ENCODE measurements around the gene GPRC5B.

Gene GPRC5B

DNA sequence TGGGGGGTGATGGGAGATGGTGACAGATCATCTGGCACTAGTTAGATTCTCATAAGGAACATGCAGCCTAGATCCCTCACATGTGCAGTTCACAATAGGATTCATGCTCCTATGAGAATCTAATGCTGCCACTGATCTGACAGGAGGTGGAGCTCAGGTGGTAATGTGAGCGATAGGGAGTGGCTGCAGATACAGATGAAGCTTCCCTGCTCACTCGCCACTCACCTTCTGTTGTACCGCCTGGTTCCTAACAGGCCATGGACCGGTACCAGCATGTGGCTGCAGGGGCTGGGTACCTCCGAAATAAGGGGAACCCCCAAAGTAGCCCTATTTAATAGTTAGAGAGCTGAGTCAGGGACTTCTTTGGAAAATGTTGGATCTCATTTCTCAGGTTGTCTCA, 60.4 kb downstream of the GPRC5B start:
- no peak for DNase-seq (ENCODE audit: insufficient read length)
- FAIRE-seq: no peak
- no peak for TF ChIP-seq POLR2A (IDR thresholded peaks at IDR 0.05; ENCODE audit: low read depth, low read length)
- no peak for TF ChIP-seq TAF1 (IDR thresholded peaks at IDR 0.05; ENCODE audit: borderline replicate concordance, low read depth, low read length)
- no peak for TF ChIP-seq POLR2AphosphoS5 (IDR thresholded peaks at IDR 0.05; ENCODE audit: low read depth, low read length)

DNA sequence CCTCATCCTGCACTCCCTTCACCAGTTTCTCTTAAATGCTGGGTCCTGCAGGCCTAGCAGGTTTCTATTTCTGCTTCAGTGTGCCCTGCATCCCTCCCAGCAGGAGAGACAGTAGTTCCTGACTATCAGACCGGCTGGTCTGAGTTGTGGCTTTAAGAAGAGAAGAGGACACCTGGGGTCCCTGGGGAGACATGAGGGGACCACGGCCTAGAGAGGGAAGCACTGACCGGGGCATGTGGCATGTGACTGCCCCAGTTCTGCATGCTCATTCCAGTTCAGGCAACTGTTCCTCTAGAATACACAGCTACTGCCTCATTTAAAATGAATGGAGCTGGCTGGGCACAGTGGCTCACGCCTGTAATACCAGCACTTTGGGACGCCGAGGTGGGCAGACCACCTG, 61.3 kb downstream of the GPRC5B start:
- FAIRE-seq (no peak), DNase-seq (ENCODE audit: insufficient read length) (no peak)

DNA sequence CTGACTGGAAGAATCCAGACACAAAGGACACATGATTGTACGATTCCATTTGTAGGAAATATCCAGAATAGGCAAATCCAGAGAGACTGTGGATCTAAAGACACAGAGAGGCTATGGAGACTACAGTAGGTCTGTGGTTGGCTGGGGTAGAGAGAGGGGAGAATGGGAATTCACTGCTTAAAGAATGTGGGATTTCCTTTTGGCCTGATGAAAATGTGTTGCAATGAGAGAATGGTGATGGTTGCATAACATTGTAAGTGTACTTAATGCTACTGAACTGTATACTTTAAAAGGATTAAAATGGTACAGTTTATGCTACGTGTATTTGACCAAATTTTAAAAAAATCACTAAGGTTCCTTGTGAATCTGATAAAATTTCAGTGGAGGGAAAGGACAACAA, 62.1 kb downstream of the GPRC5B start:
- TF ChIP-seq POLR2A (IDR thresholded peaks at IDR 0.05; ENCODE audit: low read depth, low read length): no peak
- TF ChIP-seq TAF1 (IDR thresholded peaks at IDR 0.05; ENCODE audit: borderline replicate concordance, low read depth, low read length): no peak
- no peak for TF ChIP-seq POLR2AphosphoS5 (IDR thresholded peaks at IDR 0.05; ENCODE audit: low read depth, low read length)
- DNase-seq (ENCODE audit: insufficient read length): no peak
- FAIRE-seq: no peak

More for the DNA sequence above, 61.3 kb downstream of the GPRC5B start:
- TF ChIP-seq POLR2AphosphoS5 (IDR thresholded peaks at IDR 0.05; ENCODE audit: low read depth, low read length) (no peak), TAF1 (IDR thresholded peaks at IDR 0.05; ENCODE audit: borderline replicate concordance, low read depth, low read length) (no peak), POLR2A (IDR thresholded peaks at IDR 0.05; ENCODE audit: low read depth, low read length) (no peak)

DNA sequence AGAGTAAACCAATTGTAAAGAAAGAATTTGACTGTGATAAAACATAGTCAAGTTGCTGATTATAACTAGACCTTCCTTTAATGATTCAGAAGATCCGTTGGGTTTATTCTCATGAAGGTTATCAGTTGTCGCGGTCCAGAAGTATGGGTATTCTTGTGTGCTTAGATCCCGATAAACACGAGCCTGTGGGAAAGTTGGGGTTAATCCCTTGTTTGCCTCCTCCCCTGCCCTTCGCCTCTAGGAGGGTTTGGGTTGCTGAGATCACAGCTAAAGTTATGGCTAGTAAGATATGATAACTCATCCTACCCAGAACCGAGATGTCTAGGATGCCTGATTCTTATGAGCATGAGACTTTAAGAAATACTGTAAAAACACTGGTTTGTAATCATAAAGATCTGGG, 66.8 kb downstream of the GPRC5B start:
- DNase-seq (ENCODE audit: insufficient read length) (no peak), FAIRE-seq (no peak)
- no peak for TF ChIP-seq POLR2A (IDR thresholded peaks at IDR 0.05; ENCODE audit: low read depth, low read length)
- no peak for TF ChIP-seq POLR2AphosphoS5 (IDR thresholded peaks at IDR 0.05; ENCODE audit: low read depth, low read length)
- TF ChIP-seq TAF1 (IDR thresholded peaks at IDR 0.05; ENCODE audit: borderline replicate concordance, low read depth, low read length): no peak

DNA sequence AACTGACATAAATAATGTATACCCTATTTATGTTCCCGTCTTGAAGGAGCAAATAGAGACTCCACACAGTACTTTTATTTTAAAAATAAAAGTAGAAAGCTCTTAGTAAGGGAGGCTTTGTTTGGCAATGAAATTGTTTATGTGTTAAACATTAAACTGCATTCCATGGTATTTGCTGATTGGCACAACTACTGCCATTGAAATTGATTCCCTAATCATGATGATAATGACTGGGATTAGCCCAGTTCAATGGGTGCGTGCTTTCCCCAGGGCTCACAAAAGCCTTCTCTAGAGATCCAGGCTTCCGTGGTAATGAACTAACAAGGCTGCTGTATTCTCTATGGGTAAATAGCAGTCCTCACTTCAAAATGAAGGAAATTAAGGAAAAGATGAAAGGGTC, 67.5 kb downstream of the GPRC5B start:
- TF ChIP-seq TAF1 (IDR thresholded peaks at IDR 0.05; ENCODE audit: borderline replicate concordance, low read depth, low read length): no peak
- TF ChIP-seq POLR2AphosphoS5 (IDR thresholded peaks at IDR 0.05; ENCODE audit: low read depth, low read length): no peak
- TF ChIP-seq POLR2A (IDR thresholded peaks at IDR 0.05; ENCODE audit: low read depth, low read length): no peak
- FAIRE-seq (no peak), DNase-seq (ENCODE audit: insufficient read length) (no peak)

DNA sequence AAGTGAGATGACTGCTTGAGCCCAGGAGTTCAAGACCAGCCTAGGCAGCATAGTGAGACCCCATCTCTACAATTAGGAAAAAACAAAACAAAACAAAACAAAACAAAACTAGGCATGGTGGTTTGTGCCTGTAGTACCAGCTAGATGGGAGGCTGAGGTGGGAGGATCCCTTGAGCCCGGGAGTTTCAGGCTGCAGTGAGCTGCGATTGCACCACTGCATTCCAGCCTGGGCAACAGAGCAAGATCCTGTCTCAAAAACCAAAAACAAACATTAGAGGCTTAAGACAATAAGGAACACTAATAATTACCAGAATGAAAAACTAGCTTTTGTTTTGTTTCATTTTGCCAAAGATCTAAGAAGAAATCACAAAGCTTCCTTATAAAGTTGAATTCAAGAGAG, 69.2 kb downstream of the GPRC5B start:
- TF ChIP-seq POLR2AphosphoS5 (IDR thresholded peaks at IDR 0.05; ENCODE audit: low read depth, low read length): no peak
- TF ChIP-seq TAF1 (IDR thresholded peaks at IDR 0.05; ENCODE audit: borderline replicate concordance, low read depth, low read length): no peak
- no peak for TF ChIP-seq POLR2A (IDR thresholded peaks at IDR 0.05; ENCODE audit: low read depth, low read length)
- no peak for FAIRE-seq
- no peak for DNase-seq (ENCODE audit: insufficient read length)

DNA sequence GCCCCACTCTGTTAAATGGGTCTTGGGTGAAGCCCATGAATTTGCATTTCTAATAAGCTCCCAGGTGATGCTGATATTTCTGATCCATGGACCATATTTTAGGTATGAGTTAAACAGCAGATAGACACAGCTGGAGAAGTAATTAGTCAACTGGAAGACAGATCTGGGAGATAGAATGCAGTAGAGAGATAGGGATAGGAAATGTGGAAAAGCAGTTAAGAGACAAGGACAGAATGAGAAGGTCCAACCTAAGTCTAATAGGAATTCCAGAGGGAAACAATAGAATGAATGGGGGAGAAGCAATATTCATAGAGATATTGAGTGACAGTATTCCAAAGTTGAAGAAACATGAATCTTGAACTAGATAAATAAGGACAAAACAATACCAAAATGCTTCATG, 71.7 kb downstream of the GPRC5B start:
- no peak for FAIRE-seq
- TF ChIP-seq POLR2AphosphoS5 (IDR thresholded peaks at IDR 0.05; ENCODE audit: low read depth, low read length) (no peak), TAF1 (IDR thresholded peaks at IDR 0.05; ENCODE audit: borderline replicate concordance, low read depth, low read length) (no peak), POLR2A (IDR thresholded peaks at IDR 0.05; ENCODE audit: low read depth, low read length) (no peak)
- DNase-seq (ENCODE audit: insufficient read length): no peak

DNA sequence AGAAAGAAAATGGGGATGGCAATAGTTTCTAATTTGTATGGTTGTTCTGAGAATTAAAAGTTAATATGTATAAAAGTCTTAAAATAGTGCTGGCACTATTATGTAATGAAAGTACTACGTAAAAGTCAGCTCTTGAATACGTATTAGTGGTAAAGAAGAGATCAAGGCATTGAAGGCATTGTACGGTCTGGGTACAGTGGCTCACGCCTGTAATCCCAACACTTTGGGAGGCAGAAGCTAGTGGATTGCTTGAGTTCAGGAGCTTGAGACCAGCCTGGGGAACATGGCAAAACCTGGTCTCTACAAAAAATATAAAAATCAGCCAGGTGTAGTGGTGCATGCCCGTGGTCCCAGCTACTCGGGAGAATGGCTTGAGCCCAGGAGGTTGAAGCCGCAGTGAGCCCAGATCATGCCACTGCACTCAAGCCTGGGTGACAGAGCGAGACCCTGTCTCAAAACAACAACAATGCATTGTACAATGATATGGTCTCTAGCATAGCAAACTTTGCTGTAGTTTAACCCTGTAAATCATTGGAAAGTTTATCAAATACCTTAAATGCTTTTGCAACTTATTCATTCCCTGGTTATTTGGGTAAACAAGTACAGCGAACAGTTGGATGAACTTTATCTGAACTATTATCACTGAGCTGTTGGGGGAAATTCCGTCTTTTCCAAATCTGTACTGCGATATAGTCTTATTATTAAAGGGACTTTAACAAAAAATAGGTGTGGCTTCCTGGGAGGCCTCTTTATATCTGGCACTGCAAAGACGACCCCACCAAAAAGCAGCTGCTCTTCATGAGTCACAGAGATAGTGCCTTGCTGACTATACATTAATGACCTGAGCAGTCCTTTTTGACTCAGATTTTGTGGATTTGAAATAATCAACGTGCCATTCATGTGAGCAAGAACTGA, 73.6 kb downstream of the GPRC5B start:
- TF ChIP-seq POLR2AphosphoS5 (IDR thresholded peaks at IDR 0.05; ENCODE audit: low read depth, low read length): no peak
- TF ChIP-seq TAF1 (IDR thresholded peaks at IDR 0.05; ENCODE audit: borderline replicate concordance, low read depth, low read length): no peak
- TF ChIP-seq POLR2A (IDR thresholded peaks at IDR 0.05; ENCODE audit: low read depth, low read length): no peak
- no peak for FAIRE-seq
- DNase-seq (ENCODE audit: insufficient read length): no peak

DNA sequence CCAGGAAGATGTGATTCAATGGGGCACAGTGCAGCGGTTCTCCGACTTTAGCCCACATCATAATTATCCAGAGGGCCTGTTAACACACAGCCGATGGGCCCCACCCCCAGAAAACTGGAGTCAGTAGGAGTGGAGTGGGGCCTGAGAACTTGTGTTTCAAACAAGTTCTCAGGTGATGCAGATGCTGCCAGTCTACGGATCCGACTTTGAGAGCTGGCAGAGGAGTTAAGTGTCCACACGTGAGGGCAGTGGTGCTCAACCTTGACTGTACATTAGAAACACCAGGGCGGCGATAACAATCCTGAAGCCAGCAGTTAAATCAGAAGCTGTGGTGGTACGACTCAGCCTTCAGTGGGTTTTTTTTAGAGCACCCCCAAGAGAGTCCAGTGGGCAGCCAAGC, 75.0 kb downstream of the GPRC5B start:
- DNase-seq (ENCODE audit: insufficient read length) (no peak), FAIRE-seq (no peak)
- TF ChIP-seq POLR2AphosphoS5 (IDR thresholded peaks at IDR 0.05; ENCODE audit: low read depth, low read length) (no peak), TAF1 (IDR thresholded peaks at IDR 0.05; ENCODE audit: borderline replicate concordance, low read depth, low read length) (no peak), POLR2A (IDR thresholded peaks at IDR 0.05; ENCODE audit: low read depth, low read length) (no peak)

DNA sequence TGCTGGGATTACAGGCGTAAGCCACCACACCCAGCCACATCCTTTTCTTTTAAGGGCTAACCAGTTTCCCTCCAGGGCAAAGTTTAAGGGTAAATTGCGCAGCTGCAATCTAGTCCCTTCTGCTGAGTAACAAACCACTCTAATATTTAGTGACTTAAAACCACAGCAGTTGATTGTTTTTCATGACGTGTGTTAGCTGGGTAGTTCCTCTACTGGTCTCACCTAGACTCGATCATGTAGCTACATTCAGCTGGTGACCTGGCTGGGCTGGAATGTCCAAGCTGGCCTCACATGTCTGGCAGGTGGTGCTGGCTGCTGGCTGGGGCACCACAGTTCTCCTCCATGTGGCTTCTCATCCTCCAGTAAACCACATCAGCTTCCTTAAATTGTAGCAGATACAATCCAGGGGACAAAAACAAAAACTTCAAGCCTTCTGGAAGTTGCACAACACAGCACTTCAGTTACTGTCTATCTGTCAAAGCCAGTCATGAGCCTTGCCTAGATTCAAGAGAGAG, 75.5 kb downstream of the GPRC5B start:
- FAIRE-seq (no peak), DNase-seq (ENCODE audit: insufficient read length) (no peak)
- TF ChIP-seq POLR2AphosphoS5 (IDR thresholded peaks at IDR 0.05; ENCODE audit: low read depth, low read length) (no peak), TAF1 (IDR thresholded peaks at IDR 0.05; ENCODE audit: borderline replicate concordance, low read depth, low read length) (no peak), POLR2A (IDR thresholded peaks at IDR 0.05; ENCODE audit: low read depth, low read length) (no peak)

DNA sequence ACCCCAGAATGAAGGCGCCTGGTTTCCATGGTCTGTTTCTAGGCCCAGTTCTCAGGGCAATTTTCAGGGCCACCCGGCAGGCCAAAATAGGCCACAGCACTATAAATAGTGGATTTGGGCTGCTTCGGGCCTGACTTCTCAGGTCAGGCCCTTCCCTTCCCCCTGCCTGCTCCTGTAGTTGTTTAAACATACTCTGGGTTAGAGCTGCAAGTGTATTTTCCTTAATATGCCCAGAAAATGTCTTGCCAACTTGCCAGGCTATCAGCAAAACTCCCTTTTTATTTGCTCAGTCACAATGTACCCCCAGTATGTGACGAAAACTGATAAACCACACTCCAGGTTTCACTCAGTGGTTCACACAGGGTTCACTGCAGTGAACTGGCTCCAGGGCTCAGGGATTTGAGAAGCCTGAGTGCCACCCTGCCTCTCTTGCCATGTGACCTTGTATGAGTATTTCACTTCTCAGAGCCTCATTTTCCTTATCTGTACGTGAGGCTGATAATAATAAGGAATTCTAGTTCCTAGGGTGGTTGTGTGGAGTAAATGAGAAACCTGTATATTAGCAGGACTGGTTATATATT, 76.5 kb downstream of the GPRC5B start:
- no peak for FAIRE-seq
- no peak for DNase-seq (ENCODE audit: insufficient read length)

More for the DNA sequence above, 76.5 kb downstream of the GPRC5B start:
- no peak for TF ChIP-seq POLR2A (IDR thresholded peaks at IDR 0.05; ENCODE audit: low read depth, low read length)
- no peak for TF ChIP-seq POLR2AphosphoS5 (IDR thresholded peaks at IDR 0.05; ENCODE audit: low read depth, low read length)
- no peak for TF ChIP-seq TAF1 (IDR thresholded peaks at IDR 0.05; ENCODE audit: borderline replicate concordance, low read depth, low read length)

Data from GM12892 (cell line).